GM19463 (cell line): Measurements from ENCODE around the gene ANKHD1.

Experiments used
- ATAC-seq: cut with Tn5 transposase; IDR thresholded peaks from one replicate; pipeline ENCODE4 v1.9.1; 2021; ENCODE audit warnings: mild to moderate bottlenecking, moderate library complexity; ENCODE audit not compliant: unreplicated experiment

Gene ANKHD1

GRCh38 chr5:140502834-140503233 is 101.2 kb downstream of the ANKHD1 start:
- ATAC-seq: no peak

- no peak for ATAC-seq
Observed at GRCh38 chr5:140509898-140510297, 108.3 kb downstream of the ANKHD1 start.

- no peak for ATAC-seq
Observed at GRCh38 chr5:140513124-140513523, 111.5 kb downstream of the ANKHD1 start.

- ATAC-seq: no peak
Observed at GRCh38 chr5:140524003-140524402, 122.4 kb downstream of the ANKHD1 start.

- no peak for ATAC-seq
Observed at GRCh38 chr5:140540227-140540626, 138.6 kb downstream of the ANKHD1 start.

- ATAC-seq: no peak
Observed at GRCh38 chr5:140542972-140543371, 141.3 kb downstream of the ANKHD1 start.

- ATAC-seq: no peak
Observed at GRCh38 chr5:140544986-140545385, 143.4 kb downstream of the ANKHD1 start.

- no peak for ATAC-seq
Observed at GRCh38 chr5:140545606-140546005, 144.0 kb downstream of the ANKHD1 start.

- no peak for ATAC-seq
Observed at GRCh38 chr5:140546851-140547507, 145.3 kb downstream of the ANKHD1 start.

- ATAC-seq: peak; percentile 100
Observed at GRCh38 chr5:140547508-140548299, 146.1 kb downstream of the ANKHD1 start, which contains the start of gene EIF4EBP3. Gene EIF4EBP3 (plus strand): TSS chr5:140547662. CDS start chr5:140547738, 76 bp downstream.

- no peak for ATAC-seq
Observed at GRCh38 chr5:140548300-140548688, 146.7 kb downstream of the ANKHD1 start.

- ATAC-seq: no peak
Observed at GRCh38 chr5:140548791-140549190, 147.2 kb downstream of the ANKHD1 start.

- ATAC-seq: no peak
Observed at GRCh38 chr5:140549237-140550144, 147.9 kb downstream of the ANKHD1 start.

GRCh38 chr5:140550147-140551079 is 148.8 kb downstream of the ANKHD1 start:
- no peak for ATAC-seq

GRCh38 chr5:140551872-140552271 is 150.2 kb downstream of the ANKHD1 start:
- ATAC-seq: no peak

GRCh38 chr5:140553657-140554056 is 152.0 kb downstream of the ANKHD1 start:
- ATAC-seq: no peak

- ATAC-seq: no peak
Observed at GRCh38 chr5:140554454-140554853, 152.8 kb downstream of the ANKHD1 start.

GRCh38 chr5:140555747-140556312 is 154.2 kb downstream of the ANKHD1 start:
- ATAC-seq: peak; percentile 26

GRCh38 chr5:140556438-140556837 is 154.8 kb downstream of the ANKHD1 start:
- no peak for ATAC-seq
